Suprapubic skin (tissue), 4 donors: ENCODE measurements around the gene LRRC27. TPM values are rescaled to one million over a fixed set of nuclear protein-coding genes. Genes with fewer than 3 reads are reported as not detected.
A peak's percentile ranks its signal among the peaks of the same experiment; 100 is the strongest.

Experiments
- DNase-seq, 2 donors: peaks; one replicate each; pipeline ENCODE4 v3.0.0-alpha.2; 2019; ENCODE audit warnings: low spot score in 2 of 2
- H3K27ac ChIP-seq: fragments of 200-600 bp; sonication (generic); one replicate; pipeline ENCODE4 v1.5.1; 2019
- H3K27me3 ChIP-seq: fragments of 200-600 bp; sonication (generic); one replicate; pipeline ENCODE4 v1.5.1; 2019
- H3K36me3 ChIP-seq: fragments of 200-600 bp; sonication (generic); one replicate; pipeline ENCODE4 v1.5.1; 2019
- H3K4me1 ChIP-seq: fragments of 200-600 bp; sonication (generic); one replicate; pipeline ENCODE4 v1.5.1; 2019
- H3K4me3 ChIP-seq: fragments of 200-600 bp; sonication (generic); one replicate; pipeline ENCODE4 v1.5.1; 2019; ENCODE audit warnings: mild to moderate bottlenecking
- H3K9me3 ChIP-seq: fragments of 200-600 bp; sonication (generic); one replicate; pipeline ENCODE4 v1.5.1; 2019
- EP300 ChIP-seq: sonication (generic); formaldehyde crosslinking; IDR thresholded peaks from one replicate; pipeline ENCODE4 v1.6.1; 2017; ENCODE audit warnings: antibody characterized with exemption
- POLR2A ChIP-seq, 2 donors: fragments of 450-650 bp; IDR thresholded peaks; one replicate each; pipeline ENCODE4 v1.6.1; 2017; ENCODE audit warnings: antibody characterized with exemption in 2 of 2, mild to moderate bottlenecking in 2 of 2, moderate library complexity in 2 of 2
- POLR2AphosphoS5 ChIP-seq, 3 donors: sonication (generic); formaldehyde crosslinking; IDR thresholded peaks; one replicate each; pipeline ENCODE4 v1.6.1; 2017; ENCODE audit warnings: antibody characterized with exemption in 3 of 3
- WGBS: methylation state at CpG from one replicate; pipeline ENCODE4 v1.1.5; 2018; 5-methylcytosine and 5-hydroxymethylcytosine counted together
- total RNA-seq, 4 donors: library from RNA; depleted of rRNA; stranded (reverse); fragments of >200 nt; gene quantifications; one replicate each; pipeline ENCODE4 v1.1.0, GENCODE V29; 2016
- TF ChIP-seq, protein P1 (sequence below), 2 donors: fragments of 200-600 bp in 1 of 2; fragments of 450-650 bp in 1 of 2; sonication (generic) in 1 of 2; IDR thresholded peaks; one replicate each; pipeline ENCODE4 v1.5.1; 2016 to 2019; ENCODE audit warnings: antibody characterized with exemption in 2 of 2, mild to moderate bottlenecking in 1 of 2, moderate library complexity in 1 of 2

Gene LRRC27
- total RNA-seq, 4 donors from 2014 or later = 6.6 to 13.1 (median 7.1) TPM

DNA sequence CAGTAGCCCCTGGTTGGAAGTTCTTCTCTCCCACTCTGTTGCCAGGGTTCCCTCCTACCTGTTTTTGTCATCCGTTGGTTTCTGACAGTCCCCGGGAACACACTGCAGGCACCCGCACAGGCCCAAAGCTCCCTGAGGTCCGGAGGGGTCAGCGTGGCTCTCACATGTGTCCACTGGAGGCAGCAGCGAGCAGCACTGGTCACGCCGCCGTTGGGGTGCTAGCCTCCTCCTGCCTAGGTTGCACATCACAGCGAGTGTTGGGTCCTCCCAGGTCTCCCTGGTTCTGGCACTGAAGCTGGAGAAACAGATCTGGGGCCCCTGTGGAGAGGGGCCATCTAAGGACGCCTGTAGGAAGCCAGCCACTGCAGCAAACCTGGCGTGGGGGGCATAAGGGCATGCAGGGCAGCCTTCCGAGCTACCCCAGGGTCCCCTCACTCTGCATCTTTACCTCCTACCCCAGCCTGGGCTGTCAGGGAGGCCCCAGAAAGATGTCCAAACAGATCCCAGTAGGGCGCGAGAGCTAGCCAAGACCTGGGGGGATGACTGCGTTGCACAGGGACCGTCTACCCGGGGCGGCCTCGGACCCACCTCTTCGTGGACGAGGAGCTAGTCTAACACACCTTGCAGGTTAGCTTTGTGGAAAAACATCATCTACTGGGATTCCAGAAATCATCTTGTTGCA is 28.9 kb downstream of the LRRC27 start:
- WGBS = 73% methylated on average over 18 of the region's 22 CpGs
- peaks cover 16% of the 10 kb centered on the region for H3K36me3 ChIP-seq

DNA sequence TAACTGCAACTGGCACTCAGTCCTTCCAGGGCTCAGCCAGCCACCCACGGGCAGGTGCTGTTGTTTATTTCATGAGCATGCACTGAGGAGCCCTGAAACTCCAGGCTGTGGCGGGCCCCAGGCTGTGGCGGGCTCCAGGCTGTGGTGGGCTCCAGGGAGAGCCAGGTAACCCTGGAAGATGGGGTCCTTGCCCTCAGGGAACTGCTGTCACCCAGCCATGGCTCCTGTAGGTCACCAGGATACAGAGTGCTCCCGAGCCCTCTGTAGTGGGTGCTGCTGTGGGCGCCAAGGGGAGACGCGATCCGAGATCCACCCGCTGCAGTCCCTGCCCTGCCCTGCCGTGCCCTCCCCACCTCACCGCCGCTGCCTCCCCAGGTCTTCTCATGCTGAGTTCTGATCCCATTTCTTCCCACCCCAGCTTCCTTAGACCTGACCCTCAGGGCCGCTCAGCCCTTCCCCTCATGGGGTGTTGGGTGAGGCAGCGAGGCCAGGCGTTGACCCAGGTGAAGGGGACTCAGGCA is 29.6 kb downstream of the LRRC27 start:
- Histone ChIP-seq H3K36me3 (peaks cover 22% of the 10 kb centered on the region), H3K4me1 (no peaks in the 10 kb centered on the region), H3K9me3 (no peaks in the 10 kb centered on the region), H3K27ac (no peak overlapping the region), H3K27me3 (no peaks in the 10 kb centered on the region), H3K4me3 (no peak overlapping the region)
- no peak for TF ChIP-seq EP300
- TF ChIP-seq POLR2AphosphoS5 (IDR thresholded peaks at IDR 0.05) = no peak
- TF ChIP-seq, protein P1, sequence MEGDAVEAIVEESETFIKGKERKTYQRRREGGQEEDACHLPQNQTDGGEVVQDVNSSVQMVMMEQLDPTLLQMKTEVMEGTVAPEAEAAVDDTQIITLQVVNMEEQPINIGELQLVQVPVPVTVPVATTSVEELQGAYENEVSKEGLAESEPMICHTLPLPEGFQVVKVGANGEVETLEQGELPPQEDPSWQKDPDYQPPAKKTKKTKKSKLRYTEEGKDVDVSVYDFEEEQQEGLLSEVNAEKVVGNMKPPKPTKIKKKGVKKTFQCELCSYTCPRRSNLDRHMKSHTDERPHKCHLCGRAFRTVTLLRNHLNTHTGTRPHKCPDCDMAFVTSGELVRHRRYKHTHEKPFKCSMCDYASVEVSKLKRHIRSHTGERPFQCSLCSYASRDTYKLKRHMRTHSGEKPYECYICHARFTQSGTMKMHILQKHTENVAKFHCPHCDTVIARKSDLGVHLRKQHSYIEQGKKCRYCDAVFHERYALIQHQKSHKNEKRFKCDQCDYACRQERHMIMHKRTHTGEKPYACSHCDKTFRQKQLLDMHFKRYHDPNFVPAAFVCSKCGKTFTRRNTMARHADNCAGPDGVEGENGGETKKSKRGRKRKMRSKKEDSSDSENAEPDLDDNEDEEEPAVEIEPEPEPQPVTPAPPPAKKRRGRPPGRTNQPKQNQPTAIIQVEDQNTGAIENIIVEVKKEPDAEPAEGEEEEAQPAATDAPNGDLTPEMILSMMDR (IDR thresholded peaks at IDR 0.05) = no peak
- no peak for TF ChIP-seq POLR2A (IDR thresholded peaks at IDR 0.05)
- WGBS = 91% methylated on average over 14 of the region's 15 CpGs
- DNase-seq = peak; percentile 50 to 62

More for the DNA sequence above, 28.9 kb downstream of the LRRC27 start:
- TF ChIP-seq, protein P1 (IDR thresholded peaks at IDR 0.05) = peak in 1 of 2 donors; percentile 56
- no peak for TF ChIP-seq POLR2AphosphoS5 (IDR thresholded peaks at IDR 0.05)
- Histone ChIP-seq H3K9me3 (no peaks in the 10 kb centered on the region), H3K27ac (no peak overlapping the region), H3K27me3 (no peaks in the 10 kb centered on the region), H3K4me1 (no peaks in the 10 kb centered on the region), H3K4me3 (no peak overlapping the region)
- peak; percentile 49 to 82 for DNase-seq

DNA sequence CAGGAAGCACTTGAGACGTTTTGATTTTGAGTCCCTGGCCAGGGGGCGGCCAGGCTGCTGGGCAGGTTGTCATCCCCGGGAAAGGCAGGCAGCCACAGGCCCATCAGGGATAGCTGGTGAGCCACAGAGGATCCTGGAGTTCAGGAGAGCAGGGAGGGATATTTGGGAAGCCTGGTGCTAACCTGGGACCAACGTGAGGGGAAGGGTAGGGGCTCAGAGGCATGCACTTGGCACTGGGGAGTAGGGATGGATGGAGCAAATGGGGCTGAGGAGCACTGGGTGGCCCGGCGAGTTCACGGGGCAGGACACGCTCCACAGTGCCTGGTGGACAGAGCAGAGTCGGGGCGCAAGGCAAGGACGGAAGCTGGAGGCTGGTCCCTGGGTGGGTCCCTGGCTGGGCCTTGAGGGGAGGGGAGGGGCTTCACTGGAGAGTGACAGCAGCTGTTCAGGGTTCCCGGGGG is 30.2 kb downstream of the LRRC27 start:
- Histone ChIP-seq H3K9me3 (no peaks in the 10 kb centered on the region), H3K27ac (no peak overlapping the region), H3K36me3 (peaks cover 25% of the 10 kb centered on the region), H3K4me1 (no peaks in the 10 kb centered on the region), H3K4me3 (no peak overlapping the region), H3K27me3 (no peaks in the 10 kb centered on the region)
- 88% methylated on average over 10 of the region's 12 CpGs for WGBS
- DNase-seq = peak; percentile 50 to 54
- TF ChIP-seq POLR2A (IDR thresholded peaks at IDR 0.05) (no peak), POLR2AphosphoS5 (IDR thresholded peaks at IDR 0.05) (no peak), EP300 (no peak)
- TF ChIP-seq, protein P1 (IDR thresholded peaks at IDR 0.05) = no peak

DNA sequence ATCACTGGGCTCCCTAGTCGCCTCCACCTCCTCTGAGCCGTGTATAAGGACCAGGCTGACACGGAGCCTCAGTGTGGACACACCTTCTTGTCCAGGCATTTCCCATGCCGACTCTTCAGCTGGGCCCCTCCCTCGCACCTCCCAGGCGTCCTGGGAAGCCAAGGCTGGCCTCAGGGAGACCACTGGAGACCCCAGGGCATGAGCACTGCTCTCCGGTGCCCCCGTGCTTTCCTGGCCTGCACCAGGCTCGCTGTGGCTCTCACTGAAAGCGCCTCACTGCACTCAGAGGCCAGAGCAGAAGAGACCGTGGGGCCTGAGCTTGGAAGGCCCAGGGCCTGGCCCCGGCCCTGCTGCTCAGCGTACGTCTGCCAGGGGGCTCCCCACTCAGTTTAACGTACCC is 31.4 kb downstream of the LRRC27 start:
- WGBS = 98% methylated on average over 6 of the region's 15 CpGs
- no peak overlapping the region for H3K27ac ChIP-seq
- H3K4me3 ChIP-seq = no peak overlapping the region
- TF ChIP-seq POLR2A (IDR thresholded peaks at IDR 0.05) = no peak
- no peak for TF ChIP-seq EP300
- TF ChIP-seq, protein P1 (IDR thresholded peaks at IDR 0.05) = no peak
- TF ChIP-seq POLR2AphosphoS5 (IDR thresholded peaks at IDR 0.05) = no peak
- no peaks in the 10 kb centered on the region for H3K9me3 ChIP-seq
- peaks cover 29% of the 10 kb centered on the region for H3K36me3 ChIP-seq
- DNase-seq = peak; percentile 45 to 65
- H3K4me1 ChIP-seq = no peaks in the 10 kb centered on the region
- no peaks in the 10 kb centered on the region for H3K27me3 ChIP-seq

DNA sequence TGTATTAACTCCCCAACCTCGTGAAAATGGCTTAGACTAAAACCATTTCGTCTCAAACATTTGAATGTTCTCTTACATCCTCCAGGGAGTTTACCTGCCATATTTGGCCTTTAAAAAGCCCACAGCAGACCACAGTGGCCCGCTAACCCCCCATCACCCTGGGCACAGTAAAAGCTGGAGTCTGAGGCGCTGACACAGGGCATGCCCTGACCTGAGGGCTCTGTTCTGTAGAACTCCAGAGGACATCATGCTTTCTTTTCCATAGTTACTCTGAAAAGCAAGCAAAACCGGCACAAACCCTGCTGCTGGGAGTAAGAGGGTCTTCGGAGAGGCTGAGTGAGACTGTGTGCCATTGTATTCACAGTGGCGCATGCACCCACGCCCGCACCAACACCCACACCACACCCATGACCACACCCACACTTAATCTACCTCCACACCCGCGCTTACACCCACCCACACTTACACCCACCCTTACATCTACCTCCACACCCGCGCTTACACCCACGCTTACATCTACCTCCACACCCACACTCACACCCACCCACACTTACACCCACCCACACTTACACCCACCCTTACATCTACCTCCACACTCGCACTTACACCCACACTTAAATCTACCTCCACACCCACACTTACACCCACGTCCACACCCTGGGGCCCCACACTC is 32.1 kb downstream of the LRRC27 start:
- Histone ChIP-seq H3K36me3 (peaks cover 29% of the 10 kb centered on the region), H3K9me3 (no peaks in the 10 kb centered on the region), H3K27me3 (no peaks in the 10 kb centered on the region), H3K27ac (no peak overlapping the region), H3K4me3 (no peak overlapping the region), H3K4me1 (no peaks in the 10 kb centered on the region)
- WGBS = 59% methylated on average over 16 of the region's 16 CpGs
- peak; percentile 53 to 56 for DNase-seq
- TF ChIP-seq POLR2AphosphoS5 (IDR thresholded peaks at IDR 0.05) (no peak), EP300 (no peak), POLR2A (IDR thresholded peaks at IDR 0.05) (no peak)
- TF ChIP-seq, protein P1 (IDR thresholded peaks at IDR 0.05) = no peak
